HG02840 (cell line): ENCODE results near the gene FAM167B.
"Not testable (repeated sequence)": the region's sequence is repeated elsewhere in the genome, so short reads cannot be mapped to it uniquely, and the experiment has no call there.

ENCODE experiments used
- ATAC-seq: cut with Tn5 transposase; IDR thresholded peaks from one replicate; pipeline ENCODE4 v1.9.1; 2021; ENCODE audit warnings: mild to moderate bottlenecking, moderate library complexity, moderate number of reproducible peaks; ENCODE audit not compliant: unreplicated experiment, low FRiP score

Gene FAM167B

DNA sequence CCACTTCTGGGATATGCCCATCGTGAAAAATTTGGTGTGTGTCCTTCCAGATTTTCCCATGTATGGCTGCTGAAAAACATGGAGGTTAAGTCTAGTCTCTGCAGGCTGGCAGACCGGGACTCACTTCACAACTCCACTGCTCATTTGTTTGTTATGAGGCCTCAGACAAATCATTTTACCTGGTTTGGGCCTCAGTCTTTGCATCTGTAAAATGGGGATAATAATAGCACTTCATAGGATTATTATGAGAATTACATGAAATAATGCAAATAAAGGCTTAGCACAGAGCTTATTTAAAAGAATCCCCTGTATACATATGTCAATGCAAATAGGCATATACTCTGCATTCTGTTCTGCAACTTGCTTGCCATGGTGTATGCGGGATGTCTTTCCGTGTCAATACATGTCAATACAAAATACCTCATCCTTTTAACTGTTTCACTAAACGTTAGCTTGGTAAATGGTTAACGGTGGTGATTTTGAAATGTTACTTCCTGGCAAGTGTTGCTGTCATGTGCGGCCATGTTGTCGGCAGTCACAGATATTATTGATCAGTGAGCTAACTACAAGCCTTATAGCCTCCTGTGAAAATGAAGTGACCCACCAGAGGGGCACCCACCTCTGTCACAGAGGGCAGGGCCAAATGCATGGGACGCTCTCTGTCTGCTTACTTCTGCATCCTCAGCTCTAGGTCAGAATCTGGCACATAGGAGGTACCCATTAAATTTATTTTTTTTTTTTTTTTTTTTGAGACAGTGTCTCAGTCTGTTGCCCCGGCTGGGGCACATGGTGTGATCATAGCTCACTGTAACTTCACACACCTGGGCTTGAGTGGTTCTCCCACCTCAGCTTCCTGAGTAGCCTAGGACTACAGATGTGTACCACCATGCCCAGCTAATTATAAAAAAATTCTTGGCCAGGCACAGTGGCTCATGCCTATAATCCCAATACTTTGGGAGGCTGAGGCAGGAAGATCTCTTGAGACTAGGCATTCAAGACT lies 8.3 kb downstream of the FAM167B start:
- ATAC-seq: no peak

GRCh38 chr1:32256473-32257226 lies 9.6 kb downstream of the FAM167B start:
- no peak for ATAC-seq

DNA sequence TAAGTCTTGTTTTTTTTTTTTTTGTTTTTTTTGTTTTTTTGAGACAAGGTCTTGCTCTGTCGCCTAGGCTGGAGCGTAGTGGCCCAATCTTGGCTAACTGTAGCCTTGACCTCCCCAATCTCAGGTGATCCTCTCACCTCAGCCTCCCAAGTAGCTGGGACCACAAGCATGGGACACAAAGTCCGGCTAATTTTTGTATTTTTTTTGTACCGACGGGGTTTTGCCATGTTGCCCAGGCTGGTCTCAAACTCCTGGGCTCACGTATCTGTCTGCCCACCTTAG lies 10.1 kb downstream of the FAM167B start:
- ATAC-seq: no peak

- not testable (repeated sequence) for ATAC-seq
Observed at GRCh38 chr1:32263236-32263593, 16.2 kb downstream of the FAM167B start.

DNA sequence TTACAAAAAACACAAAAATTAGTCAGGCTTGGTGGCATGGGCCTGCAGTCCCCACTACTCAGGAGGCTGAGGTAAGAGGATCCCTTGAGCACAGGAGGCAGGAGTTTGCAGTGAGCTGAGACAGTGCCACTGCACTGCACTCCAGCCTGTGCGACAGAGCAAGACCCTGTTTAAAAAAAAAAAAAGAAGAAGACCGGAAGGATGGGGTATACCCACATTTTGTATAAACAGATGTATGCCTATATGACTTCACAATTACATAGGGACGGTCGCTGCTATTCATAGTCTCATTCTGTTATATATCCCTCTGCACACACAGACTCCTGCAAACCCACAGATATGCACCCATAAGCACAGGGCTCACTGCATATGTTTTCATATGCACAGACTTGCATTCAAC lies 16.7 kb downstream of the FAM167B start:
- ATAC-seq: no peak

DNA sequence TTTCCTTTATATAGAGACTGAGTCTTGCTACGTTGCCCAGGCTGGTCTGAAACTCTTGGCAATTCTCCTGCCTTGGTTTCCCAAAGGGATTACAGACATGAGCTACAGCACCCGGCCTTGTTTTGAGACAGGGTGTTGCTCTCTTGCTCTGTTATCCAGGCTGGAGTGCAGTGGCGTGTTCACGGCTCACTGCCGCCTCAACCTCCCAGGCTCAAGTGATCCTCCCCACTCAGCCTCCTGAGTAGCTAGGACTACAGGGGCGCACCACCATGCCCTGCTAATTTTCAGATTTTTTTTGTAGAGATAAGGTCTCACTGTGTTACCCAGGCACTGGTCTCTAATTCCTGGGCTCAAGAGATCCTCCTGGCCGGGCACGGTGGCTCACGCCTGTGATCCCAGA lies 18.8 kb downstream of the FAM167B start:
- no peak for ATAC-seq

DNA sequence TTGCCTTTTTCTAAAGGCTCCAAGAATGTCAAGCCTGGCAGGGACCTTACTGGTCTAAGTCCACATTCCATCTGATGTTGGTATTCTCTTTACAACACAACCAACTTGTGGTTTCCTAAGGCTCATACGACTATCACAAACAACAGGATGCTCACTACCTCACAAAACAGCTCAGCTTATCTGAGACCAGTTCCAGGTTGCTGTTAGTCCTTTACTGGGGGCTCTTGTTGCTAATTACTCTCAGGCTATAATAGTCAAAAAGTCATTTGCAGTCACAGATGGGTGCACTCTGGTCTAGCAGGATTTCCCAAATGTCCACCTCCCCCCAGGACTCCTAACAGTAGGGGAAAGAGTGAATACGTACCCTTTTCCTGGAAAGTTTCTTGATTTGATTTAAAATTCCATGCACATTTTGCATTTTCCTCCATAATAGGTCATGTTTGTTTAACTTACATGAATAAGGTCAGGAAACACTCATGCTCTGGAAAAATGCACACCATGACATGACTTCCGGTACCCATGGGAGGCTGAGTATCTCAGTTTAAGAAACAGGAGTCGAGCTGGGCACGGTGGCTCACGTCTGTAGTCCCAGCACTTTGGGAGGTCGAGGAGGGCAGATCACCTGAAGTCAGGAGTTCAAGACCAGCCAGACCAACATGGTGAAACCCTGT lies 20.0 kb downstream of the FAM167B start:
- ATAC-seq: no peak

DNA sequence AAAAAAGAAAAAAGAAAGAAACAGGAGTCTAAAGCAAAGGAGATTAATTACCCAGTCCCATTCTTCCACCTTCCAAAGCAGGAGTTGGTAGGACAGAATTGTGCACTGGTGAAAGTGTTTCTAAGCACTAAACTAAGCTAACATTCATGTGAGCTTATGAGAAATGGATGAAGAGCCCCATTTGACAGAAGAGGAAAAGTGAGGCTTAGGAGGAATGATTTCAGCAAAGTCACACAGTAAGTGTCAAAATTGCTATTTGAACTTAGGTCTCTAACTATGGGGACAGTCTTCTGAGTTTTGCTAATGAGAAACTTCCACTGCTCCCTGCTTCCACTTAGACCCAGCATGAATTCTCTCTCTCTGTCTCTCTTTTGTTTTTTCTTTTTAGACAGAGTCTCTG lies 22.7 kb downstream of the FAM167B start:
- no peak for ATAC-seq

GRCh38 chr1:32272557-32273390 lies 25.8 kb downstream of the FAM167B start:
- no peak for ATAC-seq

DNA sequence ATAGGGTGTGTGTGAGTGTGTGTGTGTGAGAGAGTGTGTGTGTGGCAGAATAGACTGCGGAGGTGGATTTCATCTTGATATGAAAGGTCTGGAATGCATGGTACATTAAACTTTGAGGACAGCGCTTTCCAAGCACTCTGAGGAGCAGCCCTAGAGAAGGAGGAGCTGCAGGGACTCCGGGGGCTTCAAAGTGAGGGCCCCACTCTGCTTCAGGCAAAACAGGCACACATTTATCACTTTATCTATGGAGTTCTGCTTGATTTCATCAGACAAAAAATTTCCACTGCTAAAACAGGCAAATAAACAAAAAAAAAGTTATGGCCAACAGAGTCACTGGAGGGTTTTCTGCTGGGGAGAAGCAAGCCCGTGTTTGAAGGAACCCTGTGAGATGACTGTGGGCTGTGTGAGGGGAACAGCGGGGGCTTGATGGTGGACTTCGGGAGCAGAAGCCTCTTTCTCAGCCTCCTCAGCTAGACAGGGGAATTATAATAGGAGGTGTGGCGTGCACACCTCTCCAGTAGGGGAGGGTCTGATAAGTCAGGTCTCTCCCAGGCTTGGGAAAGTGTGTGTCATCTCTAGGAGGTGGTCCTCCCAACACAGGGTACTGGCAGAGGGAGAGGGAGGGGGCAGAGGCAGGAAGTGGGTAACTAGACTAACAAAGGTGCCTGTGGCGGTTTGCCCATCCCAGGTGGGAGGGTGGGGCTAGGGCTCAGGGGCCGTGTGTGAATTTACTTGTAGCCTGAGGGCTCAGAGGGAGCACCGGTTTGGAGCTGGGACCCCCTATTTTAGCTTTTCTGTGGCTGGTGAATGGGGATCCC lies 26.6 kb downstream of the FAM167B start:
- ATAC-seq: no peak

DNA sequence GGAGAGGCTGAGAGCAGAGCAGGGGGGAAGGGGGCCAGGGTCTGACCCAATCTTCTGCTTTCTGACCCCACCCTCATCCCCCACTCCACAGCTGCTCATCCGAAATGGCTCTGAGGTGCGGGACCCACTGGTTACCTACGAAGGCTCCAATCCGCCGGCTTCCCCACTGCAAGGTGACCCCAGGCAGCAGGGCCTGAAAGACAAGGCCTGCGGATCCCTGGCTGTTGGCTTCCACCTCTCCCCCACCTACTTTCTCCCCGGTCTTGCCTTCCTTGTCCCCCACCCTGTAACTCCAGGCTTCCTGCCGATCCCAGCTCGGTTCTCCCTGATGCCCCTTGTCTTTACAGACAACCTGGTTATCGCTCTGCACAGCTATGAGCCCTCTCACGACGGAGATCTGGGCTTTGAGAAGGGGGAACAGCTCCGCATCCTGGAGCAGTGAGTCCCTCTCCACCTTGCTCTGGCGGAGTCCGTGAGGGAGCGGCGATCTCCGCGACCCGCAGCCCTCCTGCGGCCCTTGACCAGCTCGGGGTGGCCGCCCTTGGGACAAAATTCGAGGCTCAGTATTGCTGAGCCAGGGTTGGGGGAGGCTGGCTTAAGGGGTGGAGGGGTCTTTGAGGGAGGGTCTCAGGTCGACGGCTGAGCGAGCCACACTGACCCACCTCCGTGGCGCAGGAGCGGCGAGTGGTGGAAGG lies 27.8 kb downstream of the FAM167B start:
- no peak for ATAC-seq

GRCh38 chr1:32275424-32275823 lies 28.4 kb downstream of the FAM167B start:
- ATAC-seq: no peak

DNA sequence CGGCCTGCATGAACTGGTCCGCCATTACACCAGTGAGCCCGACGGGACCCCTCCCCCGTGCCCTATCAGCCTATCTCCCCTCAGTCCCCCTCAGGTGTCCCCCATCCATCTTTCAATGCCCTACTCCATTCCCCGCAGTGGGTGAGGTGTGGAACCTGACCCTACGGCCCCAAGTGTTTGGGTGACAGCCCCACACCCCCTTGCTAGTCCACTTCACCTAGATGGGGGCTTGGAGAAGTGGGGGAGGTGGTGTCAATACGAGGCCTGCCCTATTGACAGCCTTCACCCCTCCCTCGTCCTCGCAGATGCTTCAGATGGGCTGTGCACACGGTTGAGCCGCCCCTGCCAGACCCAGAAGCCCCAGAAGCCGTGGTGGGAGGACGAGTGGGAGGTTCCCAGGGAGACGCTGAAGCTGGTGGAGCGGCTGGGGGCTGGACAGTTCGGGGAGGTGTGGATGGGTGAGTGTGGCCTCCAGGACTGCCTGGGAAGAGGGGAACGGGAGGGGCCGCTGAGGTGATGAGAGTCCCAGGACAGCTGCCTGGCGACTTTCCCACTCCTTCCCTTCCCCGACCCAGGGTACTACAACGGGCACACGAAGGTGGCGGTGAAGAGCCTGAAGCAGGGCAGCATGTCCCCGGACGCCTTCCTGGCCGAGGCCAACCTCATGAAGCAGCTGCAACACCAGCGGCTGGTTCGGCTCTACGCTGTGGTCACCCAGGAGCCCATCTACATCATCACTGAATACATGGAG lies 29.2 kb downstream of the FAM167B start:
- ATAC-seq: no peak

DNA sequence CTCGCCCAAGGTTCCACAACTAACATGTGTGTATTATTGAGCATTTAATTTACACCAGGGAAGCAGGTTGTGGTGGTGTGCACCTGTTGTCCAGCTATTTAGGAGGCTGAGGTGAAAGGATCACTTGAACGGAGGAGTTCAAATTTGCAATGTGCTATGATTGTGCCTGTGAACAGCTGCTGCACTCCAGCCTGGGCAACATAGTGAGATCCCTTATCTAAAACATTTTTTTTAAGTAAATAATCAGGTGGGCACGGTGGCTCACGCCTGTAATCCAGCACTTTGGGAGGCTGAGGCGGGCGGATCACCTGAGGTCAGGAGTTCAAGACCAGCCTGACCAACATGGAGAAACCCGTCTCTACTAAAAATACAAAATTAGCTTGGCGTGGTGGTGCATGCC lies 37.8 kb downstream of the FAM167B start:
- ATAC-seq: not testable (repeated sequence)

DNA sequence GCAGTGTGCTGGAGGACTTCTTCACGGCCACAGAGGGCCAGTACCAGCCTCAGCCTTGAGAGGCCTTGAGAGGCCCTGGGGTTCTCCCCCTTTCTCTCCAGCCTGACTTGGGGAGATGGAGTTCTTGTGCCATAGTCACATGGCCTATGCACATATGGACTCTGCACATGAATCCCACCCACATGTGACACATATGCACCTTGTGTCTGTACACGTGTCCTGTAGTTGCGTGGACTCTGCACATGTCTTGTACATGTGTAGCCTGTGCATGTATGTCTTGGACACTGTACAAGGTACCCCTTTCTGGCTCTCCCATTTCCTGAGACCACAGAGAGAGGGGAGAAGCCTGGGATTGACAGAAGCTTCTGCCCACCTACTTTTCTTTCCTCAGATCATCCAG lies 38.6 kb downstream of the FAM167B start:
- no peak for ATAC-seq

- ATAC-seq: no peak
Observed at GRCh38 chr1:32286763-32287162, 39.7 kb downstream of the FAM167B start.

- ATAC-seq: no peak
Observed at GRCh38 chr1:32289256-32289655, 42.2 kb downstream of the FAM167B start.

DNA sequence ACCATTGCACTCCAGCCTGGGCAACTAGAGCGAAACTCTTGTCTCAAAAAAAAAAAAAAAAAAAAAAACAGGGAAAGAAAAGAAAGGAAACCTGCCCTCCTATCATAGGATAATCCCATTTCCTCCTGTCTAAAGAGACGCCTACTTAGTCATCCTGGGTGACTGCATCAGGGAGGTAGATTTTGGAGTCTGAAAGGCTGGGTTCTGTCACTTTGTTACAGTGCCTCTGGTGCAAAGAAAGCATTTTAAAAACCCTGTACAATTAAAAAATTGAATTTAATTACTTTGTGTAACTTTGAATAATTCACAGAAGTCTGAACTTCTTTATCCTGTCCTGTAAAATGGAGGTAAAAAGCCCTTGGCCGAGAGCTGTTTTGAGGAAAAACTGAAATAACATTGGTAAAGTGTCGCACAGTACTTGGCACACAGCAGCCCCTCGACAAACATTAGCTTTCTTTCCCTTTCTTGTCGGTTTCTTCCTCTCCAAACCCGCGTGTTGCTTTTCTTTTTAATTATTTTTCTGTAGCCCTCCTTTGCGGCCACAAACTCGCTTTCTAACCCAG lies 44.2 kb downstream of the FAM167B start:
- ATAC-seq: no peak
